Suppressor macrophage (primary cell): Measurements from ENCODE around the gene ARL4D.

Source experiments
- DNase-seq, 4 experiments: peaks; one replicate each; pipeline ENCODE4 v3.0.0-alpha.2; 2020 to 2022

The ARL4D gene

GRCh38 chr17:43428524-43428923 lies 29.7 kb downstream of the ARL4D start:
- no peak for DNase-seq

GRCh38 chr17:43430936-43431713 lies 32.3 kb downstream of the ARL4D start:
- no peak for DNase-seq

GRCh38 chr17:43431714-43432523 lies 33.1 kb downstream of the ARL4D start:
- DNase-seq = peak in 3 of 4 experiments; percentile 18 to 44 (median 24)

GRCh38 chr17:43434902-43435319 lies 36.1 kb downstream of the ARL4D start:
- no peak for DNase-seq

- DNase-seq = no peak
These were observed 39.0 kb downstream of the ARL4D start for GRCh38 chr17:43437756-43438155.

- no peak for DNase-seq
These were observed 39.8 kb downstream of the ARL4D start for GRCh38 chr17:43438626-43439025.

GRCh38 chr17:43439041-43439440 lies 40.2 kb downstream of the ARL4D start:
- no peak for DNase-seq

GRCh38 chr17:43442711-43443110 lies 43.9 kb downstream of the ARL4D start:
- DNase-seq = no peak

- DNase-seq = no peak
These were observed 44.6 kb downstream of the ARL4D start for GRCh38 chr17:43443381-43443780.

- DNase-seq = no peak
These were observed 45.6 kb downstream of the ARL4D start for GRCh38 chr17:43444223-43445008.

- no peak for DNase-seq
These were observed 46.3 kb downstream of the ARL4D start for GRCh38 chr17:43445009-43445589.

- no peak for DNase-seq
These were observed 48.0 kb downstream of the ARL4D start for GRCh38 chr17:43446773-43447172.

- DNase-seq = no peak
These were observed 50.1 kb downstream of the ARL4D start for GRCh38 chr17:43448720-43449469.

GRCh38 chr17:43449470-43450248 lies 50.9 kb downstream of the ARL4D start:
- DNase-seq = no peak
